Inferior parietal cortex (tissue), 1 donor: ENCODE data around the gene AK9.
"Not testable (repeated sequence)": the region's sequence is repeated elsewhere in the genome, so short reads cannot be mapped to it uniquely, and the experiment has no call there.

ENCODE experiments used
- DNase-seq: peaks from one replicate; pipeline ENCODE4 v3.0.0-alpha.2; 2016; ENCODE audit errors: extremely low spot score

AK9 gene

DNA sequence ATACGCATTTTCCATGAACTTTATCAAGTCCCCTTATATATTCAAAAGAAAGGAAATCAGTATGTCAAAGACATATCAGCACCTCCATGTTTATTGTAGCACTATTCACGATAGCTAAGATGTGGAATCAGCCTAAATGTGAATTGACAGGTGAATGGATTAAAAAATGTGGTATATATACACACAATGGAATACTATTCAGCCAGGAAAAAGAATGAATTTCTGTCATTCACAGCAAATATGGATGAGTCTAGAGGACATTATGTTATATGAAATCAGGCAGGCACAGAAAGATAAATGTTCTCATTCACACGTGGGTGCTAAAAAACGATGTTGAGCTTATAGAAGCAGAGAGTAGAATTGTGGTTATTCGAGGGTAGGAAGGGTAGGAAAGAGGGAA, 5.4 kb upstream of the AK9 start:
- no peak for DNase-seq

DNA sequence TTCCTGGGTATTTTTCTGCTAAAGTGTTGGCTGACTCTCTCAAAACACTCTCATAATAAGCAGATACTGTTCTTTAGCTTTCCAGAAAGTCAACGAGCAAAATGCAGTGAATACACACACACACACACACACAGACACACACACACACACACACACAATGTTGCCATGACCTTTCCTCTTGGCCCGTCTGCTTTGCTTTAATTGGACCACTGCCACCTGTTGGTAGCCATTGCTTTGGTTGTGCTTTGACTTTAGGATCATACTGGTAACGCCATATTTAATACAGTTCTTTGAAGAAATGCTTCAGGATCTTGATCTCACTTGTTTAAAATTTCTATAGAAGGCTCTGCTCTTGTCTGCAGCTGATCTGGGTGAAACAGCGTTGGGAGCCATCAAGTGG, 4.5 kb upstream of the AK9 start:
- DNase-seq: no peak

DNA sequence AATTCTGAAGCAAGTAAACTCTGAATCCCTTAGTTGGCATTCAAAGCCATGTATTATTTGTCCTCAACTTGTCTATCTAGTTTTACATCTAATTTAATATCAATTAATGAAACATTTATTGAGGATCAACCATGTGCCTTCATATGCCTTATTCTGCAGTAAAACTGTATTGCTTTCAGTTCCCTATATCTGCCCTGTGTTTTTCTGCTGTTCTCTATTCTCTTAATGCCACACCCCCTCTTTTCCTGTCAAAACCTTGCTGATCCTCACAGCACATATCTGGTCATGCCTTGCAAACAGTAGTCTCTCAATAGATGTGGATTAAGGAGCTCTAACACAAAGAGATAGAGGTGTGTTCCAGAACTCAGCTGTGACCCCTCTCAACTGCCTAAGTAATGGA, 2.1 kb upstream of the AK9 start:
- DNase-seq: no peak

DNA sequence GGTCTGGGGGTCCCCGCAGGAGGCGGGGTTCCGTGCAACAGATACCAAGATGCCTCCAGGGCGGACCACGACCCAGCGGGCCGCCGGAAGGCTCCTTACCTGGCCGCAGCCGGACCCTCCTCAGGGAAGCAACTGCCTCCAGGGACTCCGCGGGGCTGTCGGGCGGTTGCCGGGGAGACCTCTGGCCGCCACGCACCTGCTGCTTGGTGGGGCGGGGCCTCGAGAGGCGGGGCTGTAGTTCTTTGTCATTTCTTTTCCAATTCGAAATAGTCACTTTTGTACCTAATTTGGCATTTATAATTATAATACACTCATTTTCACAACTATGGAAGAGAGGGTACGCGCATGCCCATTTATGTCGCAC, 647 bp downstream of the AK9 start:
- no peak for DNase-seq

DNA sequence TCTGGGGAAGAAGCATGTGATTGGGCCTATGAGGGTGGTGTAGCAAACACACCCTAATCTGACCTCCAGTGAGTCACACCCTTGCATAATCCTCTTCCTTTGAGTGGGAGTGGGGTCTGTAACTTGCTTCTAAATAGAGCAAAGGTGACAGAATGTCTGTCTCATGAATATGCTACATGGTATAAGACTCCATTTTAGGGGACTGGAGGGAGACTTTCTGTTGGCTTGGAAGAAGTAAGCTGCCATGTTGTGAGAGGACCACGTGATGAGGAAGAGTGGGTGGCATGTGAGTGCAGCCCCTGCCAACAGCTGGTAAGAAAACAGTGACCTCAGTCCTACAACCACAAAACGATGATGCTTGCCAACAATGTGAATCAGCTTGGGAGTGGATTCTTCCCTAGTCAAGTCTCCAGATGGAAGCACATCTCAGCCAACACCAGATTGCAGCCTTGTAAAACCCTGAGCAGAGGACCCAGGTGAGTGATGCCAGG, 3.7 kb downstream of the AK9 start:
- no peak for DNase-seq

DNA sequence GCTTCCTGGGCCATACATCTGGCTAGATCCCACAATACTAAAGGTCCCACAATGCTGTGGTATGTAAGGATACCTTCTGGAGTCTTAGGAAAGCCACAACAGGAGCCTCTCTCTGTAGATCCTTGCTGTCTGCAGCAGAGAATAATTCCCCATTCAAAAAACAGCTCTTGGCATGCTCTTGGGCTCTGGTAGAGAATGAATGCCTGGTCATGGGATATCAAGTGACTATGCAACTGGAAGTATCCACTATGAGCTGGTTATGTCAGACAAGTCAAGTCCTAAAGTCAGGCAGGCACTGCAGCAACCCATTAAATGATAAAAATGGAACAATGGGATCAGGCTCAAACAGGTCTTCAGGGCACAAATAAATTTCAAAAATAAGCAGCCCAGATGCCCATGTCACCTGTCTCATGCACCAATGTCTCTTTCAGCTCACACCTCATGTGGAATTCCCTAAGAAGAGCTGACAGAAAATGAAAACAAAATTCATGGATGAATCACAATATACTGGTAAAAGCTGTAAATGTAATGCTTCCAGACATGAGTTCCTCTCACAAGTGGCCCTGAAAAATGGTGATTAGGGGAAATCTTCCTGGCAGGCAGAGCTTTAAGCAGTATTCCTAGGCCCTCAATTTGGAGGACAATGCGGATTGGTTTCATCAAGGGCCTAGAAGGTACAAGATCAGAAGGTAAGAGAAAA, 4.3 kb downstream of the AK9 start:
- DNase-seq: no peak

DNA sequence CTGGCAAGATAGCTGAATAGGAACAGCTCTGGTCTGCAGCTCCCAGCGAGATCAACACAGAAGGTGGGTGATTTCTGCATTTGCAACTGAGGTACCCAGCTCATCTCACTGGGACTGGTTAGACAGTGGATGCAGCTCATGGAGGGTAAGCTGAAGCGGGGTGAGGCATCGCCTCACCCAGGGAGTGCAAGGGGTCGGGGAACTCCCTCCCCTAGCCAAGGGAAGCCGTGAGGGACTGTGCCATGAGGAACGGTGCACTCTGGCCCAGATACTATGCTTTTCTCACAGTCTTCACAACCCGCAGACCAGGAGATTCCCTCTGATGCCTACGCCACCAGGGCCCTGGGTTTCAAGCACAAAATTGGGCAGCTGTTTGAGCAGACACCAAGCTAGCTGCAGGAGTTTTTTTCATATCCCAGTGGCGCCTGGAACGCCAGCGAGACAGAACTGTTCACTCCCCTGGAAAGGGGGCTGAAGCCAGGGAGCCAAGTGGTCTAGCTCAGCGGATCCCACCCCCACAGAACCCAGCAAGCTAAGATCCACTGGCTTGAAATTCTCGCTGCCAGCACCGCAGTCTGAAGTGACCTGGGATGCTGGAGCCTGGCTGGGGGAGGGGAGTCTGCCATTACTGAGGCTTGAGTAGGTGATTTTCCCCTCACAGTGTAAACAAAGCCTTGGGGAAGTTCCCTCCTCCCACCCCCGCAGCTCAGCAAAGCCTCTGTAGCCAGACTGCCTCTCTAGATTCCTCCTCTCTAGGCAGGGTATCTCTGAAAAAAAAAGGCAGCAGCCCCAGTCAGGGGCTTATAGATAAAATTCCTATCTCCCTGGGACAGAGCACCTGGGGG, 12.1 kb downstream of the AK9 start:
- not testable (repeated sequence) for DNase-seq

DNA sequence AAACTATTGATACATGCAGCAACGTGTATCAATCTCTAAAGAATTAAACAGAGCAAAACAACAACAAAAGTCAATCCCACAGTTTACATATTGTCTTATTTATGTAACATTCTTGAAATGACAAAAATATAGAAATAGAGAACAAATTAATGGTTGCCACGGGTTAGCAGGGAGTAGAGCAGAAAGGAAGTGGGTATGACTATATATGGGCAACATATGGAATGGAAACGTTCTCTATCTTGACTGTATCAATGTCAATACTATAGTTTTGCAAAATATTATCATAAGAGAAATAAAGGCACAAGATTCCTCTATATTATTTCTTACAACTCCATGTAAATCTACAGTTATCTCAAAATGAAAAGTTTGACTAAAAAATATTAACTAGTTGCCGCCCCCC, 12.8 kb downstream of the AK9 start:
- DNase-seq: no peak

DNA sequence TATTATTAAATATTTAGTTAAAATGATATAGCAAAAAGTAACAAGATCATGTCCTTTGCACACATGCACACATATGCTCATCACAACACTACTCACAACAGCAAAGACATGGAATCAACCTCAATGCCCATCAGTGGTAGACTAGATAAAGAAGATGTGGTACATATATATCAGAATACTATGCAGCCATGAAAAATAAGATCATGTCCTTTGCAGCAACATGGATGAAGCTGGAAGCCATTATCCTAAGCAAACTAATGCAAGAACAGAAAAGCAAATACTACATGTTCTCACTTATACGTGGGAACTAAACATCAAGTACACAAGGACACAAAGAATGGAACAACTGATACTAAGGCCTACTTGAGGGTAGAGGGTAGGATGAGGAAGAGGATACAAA, 14.3 kb downstream of the AK9 start:
- no peak for DNase-seq

DNA sequence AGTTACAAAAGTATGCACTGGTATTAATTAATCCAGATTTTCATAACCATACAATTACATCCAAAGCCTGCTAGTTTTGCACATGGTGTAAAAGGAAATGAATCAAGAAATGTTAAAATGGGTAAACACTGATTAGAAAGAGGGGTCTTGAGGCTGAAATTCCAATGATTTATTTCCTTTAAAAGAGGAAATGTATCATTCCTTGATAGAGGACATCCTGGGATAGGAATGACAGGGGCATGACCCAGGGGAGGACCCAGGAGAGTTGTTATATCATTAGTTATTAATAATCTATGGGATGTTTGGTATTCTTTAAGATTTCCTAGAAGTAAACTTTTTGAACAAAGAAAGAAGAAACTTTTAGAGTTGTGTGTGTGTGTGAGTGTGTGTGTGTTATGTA, 18.2 kb downstream of the AK9 start:
- no peak for DNase-seq

DNA sequence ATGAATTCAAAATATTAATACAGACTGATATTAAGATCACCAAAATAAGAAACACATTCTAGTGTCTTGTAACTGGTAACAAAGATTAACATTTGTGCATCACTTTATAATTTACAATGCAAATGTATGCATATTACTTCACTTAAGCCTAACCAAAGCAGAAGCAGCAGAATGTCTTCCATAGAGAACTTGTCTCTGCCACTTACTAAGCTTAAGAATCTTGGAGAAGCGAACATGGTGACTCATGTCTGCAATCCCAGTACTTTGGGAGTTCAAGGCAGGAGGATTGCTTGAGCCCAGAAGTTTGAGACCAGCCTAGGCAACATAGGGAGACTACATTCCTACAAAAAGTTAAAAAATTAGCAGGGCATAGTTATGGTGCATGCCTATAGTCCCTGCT, 18.8 kb downstream of the AK9 start:
- DNase-seq: no peak

DNA sequence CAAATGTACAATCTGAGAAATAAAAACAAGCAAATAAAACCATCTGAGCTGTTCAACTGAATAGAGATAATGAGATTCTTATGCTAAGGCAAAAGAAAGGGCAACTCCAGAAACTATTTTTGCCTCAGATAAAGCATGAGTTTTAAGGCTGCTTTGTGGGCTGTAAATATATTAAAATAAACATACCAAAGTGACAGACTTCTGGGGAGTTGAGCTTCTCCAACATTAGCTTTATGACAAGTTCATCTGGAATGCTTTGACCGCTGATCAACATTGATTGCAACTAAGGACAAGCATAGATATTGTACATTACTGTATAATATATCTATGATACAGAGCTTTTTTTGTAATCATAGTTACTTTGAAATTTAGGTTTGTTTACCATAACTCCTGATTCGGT, 19.3 kb downstream of the AK9 start:
- DNase-seq: no peak

DNA sequence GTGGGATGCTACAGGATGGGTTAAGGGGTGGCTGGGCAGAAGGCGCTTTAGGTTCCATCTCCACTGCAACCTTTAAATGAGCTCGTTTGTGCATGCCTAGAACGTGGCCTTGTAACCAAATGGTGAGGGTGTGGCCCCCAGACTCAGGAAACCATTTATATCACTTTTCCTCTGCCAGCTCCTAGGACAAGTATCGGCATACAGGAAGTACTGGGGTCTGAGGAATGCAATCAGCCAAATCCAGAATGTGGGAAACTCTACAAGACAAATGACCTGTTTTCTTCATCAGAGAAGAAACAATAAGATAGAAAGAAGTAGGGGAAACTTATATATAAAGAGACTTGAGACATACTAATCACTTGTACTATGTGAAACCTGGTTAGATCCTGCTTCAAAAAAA, 21.2 kb downstream of the AK9 start:
- DNase-seq: no peak

DNA sequence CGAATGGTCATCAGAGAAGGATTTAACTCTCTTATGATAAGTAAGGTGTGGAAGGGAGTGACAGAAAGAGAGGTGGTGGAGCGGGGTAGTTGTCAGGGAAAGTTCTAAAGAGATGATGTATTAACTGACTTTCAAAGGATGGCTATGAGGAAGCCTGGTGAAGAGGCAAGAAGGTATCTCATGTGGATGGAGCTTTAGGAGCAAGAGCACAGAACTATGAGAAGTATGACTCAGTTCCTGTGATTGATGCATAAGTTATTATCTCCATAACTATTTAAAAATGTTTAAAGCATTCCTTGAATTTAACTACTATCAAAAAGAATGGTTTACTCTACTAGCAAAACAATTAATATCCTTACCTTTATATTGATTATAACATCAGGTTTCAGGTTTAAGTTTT, 28.8 kb downstream of the AK9 start:
- DNase-seq: no peak

DNA sequence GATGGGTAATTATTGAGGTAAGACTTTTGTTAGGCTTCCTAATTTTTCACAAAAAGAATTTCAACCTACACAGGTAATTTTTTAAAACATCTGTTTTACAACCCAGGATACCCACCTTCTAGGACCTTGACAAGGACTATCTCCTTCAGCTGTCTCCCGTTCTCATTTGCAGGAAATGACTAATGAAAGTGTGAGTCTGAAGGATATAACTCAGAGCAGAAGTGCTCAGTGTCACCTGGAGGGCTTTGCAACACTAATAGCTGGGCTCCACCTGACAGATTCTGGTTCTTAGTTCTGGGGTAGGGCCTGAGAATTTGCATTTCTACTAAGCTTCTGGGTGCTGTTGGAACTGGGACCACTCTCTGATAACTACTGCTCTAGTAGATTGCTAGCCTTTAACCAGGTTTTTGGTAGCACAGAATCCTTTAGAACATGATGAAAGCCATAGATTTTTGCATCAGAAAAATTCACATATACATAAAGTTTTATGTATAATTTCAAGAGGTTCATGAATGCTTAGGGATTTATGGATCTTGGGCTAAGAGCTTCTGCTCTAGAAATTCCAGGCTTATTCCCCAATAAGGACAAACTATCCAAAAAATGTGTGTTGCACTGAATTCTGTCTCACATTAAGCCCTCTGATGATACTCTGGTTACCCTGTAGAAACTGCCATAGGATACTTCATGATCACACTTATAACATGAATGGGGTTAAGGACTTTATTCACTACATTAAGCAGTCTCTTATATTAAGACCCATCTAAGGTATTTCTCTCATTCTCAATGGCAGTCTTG, 30.3 kb downstream of the AK9 start:
- DNase-seq: no peak

DNA sequence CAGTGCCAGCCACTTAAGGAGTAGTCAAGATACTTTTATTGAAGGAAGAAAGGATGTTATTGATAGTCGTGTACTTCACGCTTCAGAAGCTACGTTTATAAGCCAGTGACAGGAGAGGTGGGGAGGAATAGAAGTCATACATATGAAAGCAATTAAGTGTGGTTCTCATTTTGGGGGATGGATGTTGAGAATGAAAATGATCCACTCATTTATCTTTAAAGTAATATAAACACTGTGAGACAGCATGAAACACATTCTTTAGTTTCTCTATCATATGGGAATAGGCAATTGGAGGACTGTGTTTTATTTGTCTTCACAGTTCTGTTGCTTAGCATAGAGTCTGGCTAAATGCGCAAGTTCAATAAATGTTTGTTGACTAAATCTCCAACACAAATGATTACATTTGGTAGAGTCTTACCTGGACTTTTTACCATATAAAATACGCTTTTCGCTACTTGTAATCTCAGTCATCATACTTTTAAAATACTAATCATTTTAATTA, 35.2 kb downstream of the AK9 start:
- DNase-seq: no peak

DNA sequence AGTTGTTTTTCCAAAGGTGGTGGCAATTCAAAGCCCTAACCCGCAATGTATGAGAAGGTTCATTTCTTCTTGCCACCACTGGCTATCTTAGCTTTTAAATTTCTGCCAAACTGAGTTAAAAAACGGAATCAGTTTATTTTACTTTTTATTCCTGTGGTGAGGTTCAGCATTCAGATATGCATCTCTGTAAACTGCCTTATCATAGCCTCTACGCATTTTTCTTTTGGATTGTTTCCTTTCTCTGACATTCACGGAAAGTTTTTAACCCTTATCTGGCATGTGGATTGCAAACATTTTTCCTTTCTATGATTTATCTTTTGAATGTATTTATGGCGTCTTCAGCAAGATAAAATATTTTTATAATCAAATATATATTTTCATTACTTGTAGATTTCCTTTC, 37.7 kb downstream of the AK9 start:
- no peak for DNase-seq

DNA sequence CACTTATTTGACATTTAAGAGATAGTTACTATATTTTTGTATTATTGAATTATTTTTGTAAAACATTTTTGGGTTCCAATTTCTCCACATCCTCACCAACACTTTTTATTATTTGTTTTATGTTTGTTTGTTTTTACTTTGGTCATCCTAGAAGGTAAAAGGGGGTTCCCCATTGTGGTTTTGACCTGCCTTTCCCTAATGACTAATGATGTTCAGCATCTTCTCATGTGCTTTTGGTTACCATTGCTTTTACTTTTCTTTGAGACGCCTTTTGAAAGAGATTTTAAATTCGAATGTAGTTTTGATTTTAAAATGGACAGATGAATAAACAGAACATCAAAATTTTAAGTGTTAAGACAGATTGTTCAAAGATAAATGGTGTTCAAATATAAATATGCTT, 46.9 kb downstream of the AK9 start:
- no peak for DNase-seq

DNA sequence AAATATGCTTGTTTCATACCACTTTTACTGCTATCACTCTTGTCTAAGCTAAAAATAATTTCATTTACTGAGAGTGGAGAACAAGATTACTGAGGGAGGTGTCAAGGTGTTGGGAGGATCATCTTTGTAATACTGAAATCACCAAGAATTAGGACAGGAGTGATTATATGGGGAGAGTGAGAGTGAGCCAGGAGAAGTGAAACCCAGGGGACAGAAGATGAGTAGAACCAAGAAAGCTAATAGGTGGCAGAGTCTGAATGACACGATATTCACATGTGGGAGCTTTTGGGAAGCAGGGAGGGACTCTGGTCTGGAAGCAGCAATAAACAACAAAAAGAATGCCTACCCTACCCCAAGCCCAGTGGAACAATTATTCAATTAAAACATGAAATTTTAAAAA, 58.6 kb downstream of the AK9 start:
- DNase-seq: no peak

DNA sequence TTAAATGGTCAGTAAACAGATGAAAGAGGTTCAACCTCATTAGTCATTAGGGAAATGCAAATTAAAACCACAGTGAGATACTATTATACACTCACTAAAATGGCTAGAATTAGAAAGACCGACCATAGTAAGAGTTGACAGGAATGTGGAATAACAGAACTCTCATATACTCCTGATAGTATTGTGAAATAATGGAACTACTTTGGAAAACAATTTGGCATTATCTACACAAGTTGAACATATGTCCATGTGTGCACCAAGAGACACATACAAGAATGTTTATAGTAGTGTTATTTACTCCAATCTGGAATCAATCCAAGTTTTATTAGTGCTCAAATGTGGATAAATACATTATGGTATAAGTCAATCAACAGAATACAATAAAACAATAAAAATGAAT, 59.6 kb downstream of the AK9 start:
- no peak for DNase-seq

DNA sequence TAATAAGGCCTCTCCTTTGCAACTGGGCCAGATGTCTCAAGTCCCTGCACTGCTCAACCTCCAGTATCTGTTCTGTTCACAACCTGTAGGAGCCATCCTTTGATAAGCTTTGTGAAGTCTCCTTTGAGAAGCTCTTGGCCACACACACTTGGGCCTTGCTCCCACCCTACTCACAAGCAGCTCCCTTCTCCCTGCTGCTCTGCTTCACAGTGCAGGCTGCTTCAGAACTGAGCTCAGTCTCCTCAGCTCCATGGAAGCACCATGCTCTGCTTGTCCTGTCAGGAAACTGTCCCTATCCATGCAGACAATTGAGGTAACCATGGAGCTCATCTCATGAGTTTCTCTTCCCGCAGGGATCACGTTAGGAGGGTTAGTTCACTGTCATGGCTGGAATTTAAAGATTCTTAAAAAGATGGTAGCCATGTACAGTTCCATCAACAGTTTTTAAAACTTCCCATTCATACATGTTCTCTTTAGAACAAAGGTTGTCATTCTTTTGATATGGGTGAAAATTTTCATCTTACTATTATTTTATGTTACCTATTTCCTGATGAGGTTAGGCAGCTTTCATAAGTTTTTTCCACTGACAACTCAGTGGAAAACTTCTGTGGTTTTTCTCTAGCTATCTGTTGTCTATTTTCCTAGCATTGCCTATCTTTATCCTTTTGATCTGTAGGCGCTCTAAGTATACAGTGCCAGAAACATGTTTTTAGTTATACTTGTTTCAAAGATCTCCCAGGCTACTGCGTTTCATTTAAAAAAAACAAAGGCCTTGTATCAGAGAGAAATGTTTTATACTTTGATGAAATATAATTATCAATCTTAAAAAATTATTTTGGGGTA, 62.6 kb downstream of the AK9 start:
- no peak for DNase-seq

DNA sequence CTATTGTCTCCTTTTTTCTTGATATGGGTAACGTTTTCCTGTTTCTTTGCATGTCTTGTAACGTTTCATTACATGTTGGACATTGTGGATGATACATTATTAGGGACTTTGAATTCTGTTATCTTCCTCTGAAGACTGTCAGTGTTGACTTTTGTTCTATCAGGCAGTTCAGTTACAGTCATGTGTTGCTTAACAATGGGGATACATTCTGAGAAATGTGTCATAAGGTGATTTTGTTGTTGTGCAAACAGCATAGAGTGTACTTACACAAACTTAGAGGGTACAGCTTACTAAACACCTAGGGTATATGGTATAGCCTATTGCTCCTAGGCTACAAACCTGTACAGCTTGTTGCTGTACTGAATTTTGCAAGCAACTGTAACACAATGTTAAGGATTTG, 64.7 kb downstream of the AK9 start:
- DNase-seq: no peak
